WI38 (cell line): ENCODE results near the gene PTPRK.

Experiments used
- H3K4me3 ChIP-seq: 2 replicates; pipeline ENCODE4 v1.5.1; 2011; ENCODE audit warnings: low read depth, mild to moderate bottlenecking, control low read depth, low read length
- CTCF ChIP-seq: IDR thresholded peaks from 2 replicates; pipeline ENCODE4 v1.5.1; 2012; ENCODE audit warnings: low read depth, mild to moderate bottlenecking, control low read depth, low read length

PTPRK gene

DNA sequence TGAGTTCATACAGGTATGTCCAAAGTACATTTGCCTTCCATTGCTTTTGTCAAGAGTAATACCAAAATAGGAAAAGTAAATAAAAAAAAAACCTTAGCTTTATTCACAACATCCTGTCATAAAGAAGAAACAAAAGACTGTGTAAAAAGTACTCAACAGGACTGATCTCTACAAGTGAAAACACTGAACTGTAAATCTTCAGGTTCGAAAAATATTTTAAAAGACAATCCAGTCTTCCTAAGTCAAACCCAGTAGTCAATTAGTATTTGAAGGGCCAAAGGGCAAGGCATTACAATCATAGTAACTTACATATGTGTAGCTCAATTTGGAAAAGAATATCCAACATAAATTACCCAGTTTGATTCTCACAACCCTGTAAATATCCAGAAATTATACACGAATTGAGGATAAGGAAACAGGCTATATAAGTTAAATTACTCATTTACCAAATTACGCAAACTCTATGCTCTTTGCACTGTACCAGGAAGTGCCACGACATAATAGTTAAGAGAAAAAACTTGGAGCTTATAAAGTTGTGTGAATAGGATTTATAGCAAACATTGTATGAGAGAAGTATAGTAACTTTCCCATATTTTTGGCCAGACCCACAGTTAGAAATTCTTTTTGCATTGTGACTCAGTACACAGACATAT is 21.2 kb downstream of the PTPRK start:
- no peak for TF ChIP-seq CTCF
- H3K4me3 ChIP-seq = no peak overlapping the region

DNA sequence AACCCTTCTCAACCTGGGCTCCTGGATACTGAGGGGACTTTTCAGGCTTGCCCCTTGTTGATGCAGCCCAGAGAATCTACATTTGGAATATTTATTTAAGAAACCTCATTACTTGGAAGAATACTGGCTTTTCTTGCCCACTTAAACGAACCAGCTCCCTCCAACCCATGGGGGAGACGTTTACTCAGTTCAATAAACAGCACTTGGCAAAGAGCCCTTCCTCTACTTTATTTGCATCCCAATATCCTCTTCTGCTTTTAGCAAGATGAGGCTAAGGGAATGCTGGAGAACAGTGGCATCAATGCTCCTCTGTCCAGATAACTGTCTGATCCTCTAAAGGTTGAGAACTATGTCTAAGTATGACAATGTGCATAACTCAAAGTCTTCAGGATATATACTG is 22.2 kb downstream of the PTPRK start:
- no peak overlapping the region for H3K4me3 ChIP-seq
- TF ChIP-seq CTCF = no peak

DNA sequence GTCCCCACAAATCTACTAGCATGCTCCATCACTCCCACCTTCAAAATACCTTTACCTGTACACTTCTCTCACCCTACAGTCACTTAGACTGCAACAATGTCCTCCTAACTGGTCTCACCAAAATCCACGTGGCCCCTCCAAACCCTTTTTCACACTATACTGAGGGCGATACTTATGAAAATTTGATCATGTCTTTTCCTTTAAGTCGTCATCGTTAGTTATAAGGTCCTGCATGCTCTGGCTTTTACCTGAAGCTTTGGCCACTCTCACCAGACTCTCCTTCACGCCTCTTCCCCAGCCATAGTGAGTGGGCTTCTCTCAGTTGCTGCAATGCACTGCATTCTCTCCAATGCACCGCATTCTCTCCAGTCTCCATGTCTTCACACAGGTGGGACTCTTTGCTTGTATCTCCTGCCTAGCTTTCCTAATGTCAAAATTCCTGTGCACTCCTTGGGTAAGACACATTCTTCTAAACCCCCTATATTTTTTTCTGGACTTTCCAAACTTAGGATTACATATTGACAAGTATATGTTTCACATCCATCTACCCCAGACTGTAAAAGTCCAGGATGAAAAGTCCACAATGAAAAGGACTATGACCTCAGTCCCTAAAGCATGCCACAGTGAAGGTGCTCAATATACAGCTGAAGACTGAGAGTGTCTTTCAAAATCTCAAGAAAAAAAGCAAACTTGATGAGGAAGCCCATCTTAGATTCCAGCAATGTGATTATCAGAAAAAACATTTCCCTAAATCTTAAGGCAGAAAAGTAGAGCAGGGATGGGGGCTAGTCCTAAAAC is 24.7 kb downstream of the PTPRK start:
- no peak for TF ChIP-seq CTCF

GRCh38 chr6:128494440-128494839 is 26.0 kb downstream of the PTPRK start:
- no peak overlapping the region for H3K4me3 ChIP-seq
- no peak for TF ChIP-seq CTCF

More for the DNA sequence above, 24.7 kb downstream of the PTPRK start:
- no peak overlapping the region for H3K4me3 ChIP-seq

DNA sequence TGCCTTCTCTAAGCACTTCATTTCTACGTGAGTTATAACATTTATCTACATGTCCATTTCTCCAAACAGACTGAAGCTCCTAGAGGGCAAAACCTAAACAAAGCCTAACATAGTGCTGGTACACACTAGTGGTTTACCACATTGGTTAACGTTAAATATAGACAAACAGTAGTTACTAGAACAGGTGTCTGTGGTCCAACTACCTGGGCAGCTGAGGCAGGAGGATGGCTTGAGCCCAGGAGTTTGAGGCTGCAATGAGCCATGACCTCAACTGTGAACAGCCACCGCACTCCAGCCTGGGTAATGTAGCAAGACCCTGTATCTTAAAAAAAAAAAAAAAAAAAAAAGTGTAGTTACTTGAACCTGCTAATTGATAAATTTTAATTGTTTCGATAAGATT is 26.5 kb downstream of the PTPRK start:
- TF ChIP-seq CTCF = no peak
- no peak overlapping the region for H3K4me3 ChIP-seq

DNA sequence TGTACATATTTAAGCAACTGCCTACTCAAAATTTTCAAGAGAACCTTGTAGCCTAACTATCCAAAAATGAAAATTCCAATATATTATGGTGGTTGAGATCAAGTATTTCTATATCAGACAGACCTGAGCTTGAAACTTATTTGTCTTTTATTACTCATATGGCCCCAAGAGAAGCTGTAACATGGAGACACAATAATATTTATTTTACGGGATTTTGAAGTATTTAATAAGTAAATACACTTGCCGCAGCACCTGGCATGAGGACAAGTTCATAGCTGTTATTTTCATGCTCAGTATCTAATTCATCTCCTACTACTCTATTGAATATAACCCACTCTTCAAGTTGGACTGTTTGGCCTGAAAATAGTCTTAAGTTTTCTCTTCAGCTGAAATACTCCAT is 28.0 kb downstream of the PTPRK start:
- H3K4me3 ChIP-seq = no peak overlapping the region
- no peak for TF ChIP-seq CTCF

GRCh38 chr6:128491610-128492206 is 28.7 kb downstream of the PTPRK start:
- no peak overlapping the region for H3K4me3 ChIP-seq
- TF ChIP-seq CTCF = no peak
